Ovary (tissue), 3 donors: ENCODE measurements around the gene TMX4.

Source experiments
- POLR2A ChIP-seq: fragments of 450-650 bp; IDR thresholded peaks from one replicate; pipeline ENCODE4 v1.6.1; 2017; ENCODE audit warnings: antibody characterized with exemption, mild to moderate bottlenecking, moderate library complexity
- TF ChIP-seq, protein P1 (sequence below), 3 donors: fragments of 450-650 bp in 2 of 3; fragments of 200-600 bp in 1 of 3; IDR thresholded peaks; one replicate each; pipeline versions ENCODE4 v1.5.1 to v1.8.0; 2016 to 2022; ENCODE audit warnings: antibody characterized with exemption in 3 of 3, mild to moderate bottlenecking in 1 of 3
- donor health status: DM: no; HTN: no; CAD: no.

DNA sequence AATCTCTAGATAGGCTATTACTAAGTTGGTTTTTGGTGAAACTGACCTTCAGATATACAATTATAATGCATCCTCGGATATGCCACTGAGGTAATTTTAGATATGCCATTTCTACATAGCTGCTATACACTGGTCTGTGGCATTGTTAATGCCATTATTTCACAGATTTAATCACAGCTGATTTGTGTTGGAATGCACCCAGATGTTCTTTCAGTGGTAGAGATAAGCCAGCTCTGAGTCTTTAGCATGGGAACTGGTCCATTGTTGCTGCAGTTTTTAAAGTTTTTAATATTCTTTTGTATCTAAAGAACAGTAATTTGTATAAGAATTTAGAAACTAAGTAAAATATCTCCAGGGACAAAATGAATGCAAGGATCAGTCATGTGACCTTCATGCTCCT lies 6.8 kb downstream of the TMX4 start:
- TF ChIP-seq, protein P1, sequence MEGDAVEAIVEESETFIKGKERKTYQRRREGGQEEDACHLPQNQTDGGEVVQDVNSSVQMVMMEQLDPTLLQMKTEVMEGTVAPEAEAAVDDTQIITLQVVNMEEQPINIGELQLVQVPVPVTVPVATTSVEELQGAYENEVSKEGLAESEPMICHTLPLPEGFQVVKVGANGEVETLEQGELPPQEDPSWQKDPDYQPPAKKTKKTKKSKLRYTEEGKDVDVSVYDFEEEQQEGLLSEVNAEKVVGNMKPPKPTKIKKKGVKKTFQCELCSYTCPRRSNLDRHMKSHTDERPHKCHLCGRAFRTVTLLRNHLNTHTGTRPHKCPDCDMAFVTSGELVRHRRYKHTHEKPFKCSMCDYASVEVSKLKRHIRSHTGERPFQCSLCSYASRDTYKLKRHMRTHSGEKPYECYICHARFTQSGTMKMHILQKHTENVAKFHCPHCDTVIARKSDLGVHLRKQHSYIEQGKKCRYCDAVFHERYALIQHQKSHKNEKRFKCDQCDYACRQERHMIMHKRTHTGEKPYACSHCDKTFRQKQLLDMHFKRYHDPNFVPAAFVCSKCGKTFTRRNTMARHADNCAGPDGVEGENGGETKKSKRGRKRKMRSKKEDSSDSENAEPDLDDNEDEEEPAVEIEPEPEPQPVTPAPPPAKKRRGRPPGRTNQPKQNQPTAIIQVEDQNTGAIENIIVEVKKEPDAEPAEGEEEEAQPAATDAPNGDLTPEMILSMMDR (IDR thresholded peaks at IDR 0.05): no peak
- TF ChIP-seq POLR2A: no peak
